SK-N-SH treated with all-trans-retinoic acid at 6 μM for 48 hours (cell line): Measurements from ENCODE around the gene SYAP1.

Source experiments
- ESRRG ChIP-seq: fragments of 250-450 bp; sonication (Bioruptor Pico); IDR thresholded peaks from 2 replicates; pipeline ENCODE4 v1.6.1; 2021; ENCODE audit warnings: mild to moderate bottlenecking
- TSHZ2 ChIP-seq: fragments of 250-450 bp; sonication (Bioruptor Pico); IDR thresholded peaks from 2 replicates; pipeline ENCODE4 v1.5.0; 2020; ENCODE audit warnings: mild to moderate bottlenecking, moderate library complexity
- ZFP30 ChIP-seq: fragments of 450-650 bp; formaldehyde crosslinking; IDR thresholded peaks from 2 replicates; pipeline ENCODE4 v1.5.0; 2022; ENCODE audit warnings: mild to moderate bottlenecking, moderate library complexity

- TF ChIP-seq ZFP30 (CRISPR knock-in tag) (no peak), TSHZ2 (CRISPR knock-in tag) (no peak), ESRRG (CRISPR knock-in tag) (no peak)
Observed at GRCh38 chrX:16762579-16762978, 43.2 kb downstream of the SYAP1 start.
